Smooth muscle cell (in vitro differentiated cells): ENCODE data around the gene MPPED1. TPM values are rescaled to one million over a fixed set of nuclear protein-coding genes. Genes with fewer than 3 reads are reported as not detected.

Experiments
- DNase-seq: peaks from one replicate; lab custom pipeline; 2025; ENCODE audit not compliant: unreplicated experiment; lab: John Stamatoyannopoulos, UW
- H2AFZ ChIP-seq: fragments of 200-600 bp; sonication (generic); 2 replicates; pipeline ENCODE4 v1.6.0; 2016; ENCODE audit warnings: antibody characterized with exemption, low read depth, mild to moderate bottlenecking
- H3F3A ChIP-seq: fragments of 200-600 bp; sonication (generic); 2 replicates; pipeline ENCODE4 v1.6.0; 2017; ENCODE audit warnings: antibody characterized with exemption, low read depth
- H3K27ac ChIP-seq: fragments of 200-600 bp; sonication (generic); 2 replicates; pipeline ENCODE4 v1.5.1; 2016; ENCODE audit warnings: low read depth, mild to moderate bottlenecking
- H3K27me3 ChIP-seq: fragments of 200-600 bp; sonication (generic); 2 replicates; pipeline ENCODE4 v1.6.1; 2016; ENCODE audit warnings: low read depth, mild to moderate bottlenecking
- H3K36me3 ChIP-seq: fragments of 200-600 bp; sonication (generic); 2 replicates; pipeline ENCODE4 v1.5.1; 2016; ENCODE audit warnings: low read depth
- H3K4me1 ChIP-seq: fragments of 200-600 bp; sonication (generic); 2 replicates; pipeline ENCODE4 v1.5.1; 2016; ENCODE audit warnings: low read depth
- H3K4me2 ChIP-seq: fragments of 200-600 bp; sonication (generic); 2 replicates; pipeline ENCODE4 v1.6.0; 2016; ENCODE audit warnings: mild to moderate bottlenecking
- H3K4me3 ChIP-seq: fragments of 200-600 bp; sonication (generic); 2 replicates; pipeline ENCODE4 v1.5.1; 2016; ENCODE audit warnings: mild to moderate bottlenecking
- H3K79me2 ChIP-seq: fragments of 200-600 bp; sonication (generic); 2 replicates; pipeline ENCODE4 v1.6.0; 2016; ENCODE audit warnings: low read depth, mild to moderate bottlenecking
- H3K9ac ChIP-seq: fragments of 200-600 bp; sonication (generic); 2 replicates; pipeline ENCODE4 v1.6.0; 2016; ENCODE audit warnings: low read depth
- H3K9me3 ChIP-seq: fragments of 200-600 bp; sonication (generic); replicated peaks from 2 replicates; pipeline ENCODE4 v1.5.1; 2016; ENCODE audit warnings: low read depth
- H4K20me1 ChIP-seq: fragments of 200-600 bp; sonication (generic); 2 replicates; pipeline ENCODE4 v1.6.0; 2016; ENCODE audit warnings: low read depth
- CTCF ChIP-seq: fragments of 200-600 bp; sonication (generic); IDR thresholded peaks from 2 replicates; pipeline ENCODE4 v1.5.1; 2017; ENCODE audit warnings: borderline replicate concordance, mild to moderate bottlenecking, antibody characterized with exemption; ENCODE audit not compliant: insufficient read depth, poor library complexity, severe bottlenecking
- WGBS: methylation state at CpG from one replicate; pipeline ENCODE4 v1.1.7; 2016; ENCODE audit warnings: low lambda C conversion rate; 5-methylcytosine and 5-hydroxymethylcytosine counted together
- polyA plus RNA-seq: library from polyadenylated mRNA; unstranded; fragments of >200 nt; fragmentation: Nextera tagmentation; extraction: Ambion mirVana; gene quantifications from 2 replicates; pipeline ENCODE4 v1.2.1, GENCODE V29; 2016
- total RNA-seq: library from RNA; depleted of rRNA; stranded (reverse); fragments of >200 nt; gene quantifications from 2 replicates; pipeline ENCODE4 v1.2.3, GENCODE V29; 2014

The MPPED1 gene
- total and polyA plus RNA-seq, 2 experiments from 2014 or later = not detected

- WGBS = 85% methylated on average over 14 of the region's 14 CpGs
- Histone ChIP-seq H3K27ac (no peak overlapping the region), H3F3A (no peaks in the 10 kb centered on the region)
These were observed 65.2 kb downstream of the MPPED1 start for GRCh38 chr22:43476751-43477725.

GRCh38 chr22:43477966-43478365, 66.2 kb downstream of the MPPED1 start:
- Histone ChIP-seq H3K9ac (no peak overlapping the region), H3K4me2 (no peak overlapping the region), H3K79me2 (no peaks in the 10 kb centered on the region), H3K27ac (no peak overlapping the region), H3K27me3 (no peaks in the 10 kb centered on the region), H3K9me3 (no peaks in the 10 kb centered on the region), H3K4me1 (no peaks in the 10 kb centered on the region), H2AFZ (no peak overlapping the region), H4K20me1 (no peaks in the 10 kb centered on the region), H3K4me3 (no peak overlapping the region), H3K36me3 (no peaks in the 10 kb centered on the region), H3F3A (no peaks in the 10 kb centered on the region)
- no peak for TF ChIP-seq CTCF
- DNase-seq = no peak
- 91% methylated on average over 7 of the region's 7 CpGs for WGBS

More at GRCh38 chr22:43476751-43477725, 65.2 kb downstream of the MPPED1 start:
- H3K79me2 ChIP-seq = no peaks in the 10 kb centered on the region
- no peak for DNase-seq
- H2AFZ ChIP-seq = no peak overlapping the region
- H3K27me3 ChIP-seq = no peaks in the 10 kb centered on the region
- H3K36me3 ChIP-seq = no peaks in the 10 kb centered on the region
- H4K20me1 ChIP-seq = no peaks in the 10 kb centered on the region
- H3K4me1 ChIP-seq = no peaks in the 10 kb centered on the region
- no peak overlapping the region for H3K9ac ChIP-seq
- no peak for TF ChIP-seq CTCF
- no peak overlapping the region for H3K4me3 ChIP-seq
- no peaks in the 10 kb centered on the region for H3K9me3 ChIP-seq
- H3K4me2 ChIP-seq = no peak overlapping the region

- H4K20me1 ChIP-seq = no peaks in the 10 kb centered on the region
- 91% methylated on average over 21 of the region's 21 CpGs for WGBS
- TF ChIP-seq CTCF = no peak
- H3K9ac ChIP-seq = no peak overlapping the region
- no peaks in the 10 kb centered on the region for H3F3A ChIP-seq
- H3K9me3 ChIP-seq = no peaks in the 10 kb centered on the region
- no peaks in the 10 kb centered on the region for H3K4me1 ChIP-seq
- H3K27ac ChIP-seq = no peak overlapping the region
- H3K27me3 ChIP-seq = no peaks in the 10 kb centered on the region
- no peaks in the 10 kb centered on the region for H3K79me2 ChIP-seq
- H2AFZ ChIP-seq = no peak overlapping the region
- no peak overlapping the region for H3K4me2 ChIP-seq
- no peak overlapping the region for H3K4me3 ChIP-seq
- no peak for DNase-seq
- no peaks in the 10 kb centered on the region for H3K36me3 ChIP-seq
These were observed 66.9 kb downstream of the MPPED1 start for GRCh38 chr22:43478621-43479300.
